Left ventricle myocardium inferior (tissue), 1 donor: ENCODE results near the gene ARSI. TPM values are rescaled to one million over a fixed set of nuclear protein-coding genes. Genes with fewer than 3 reads are reported as not detected.

Experiments used
- DNase-seq: peaks from one replicate; pipeline ENCODE4 v3.0.0-alpha.2; 2020
- H3K27ac ChIP-seq: fragments of 200-600 bp; replicated peaks from 2 replicates; pipeline ENCODE4 v1.8.0; 2021
- H3K27me3 ChIP-seq: fragments of 200-600 bp; 2 replicates; pipeline ENCODE4 v1.8.0; 2021; ENCODE audit warnings: low read depth
- H3K36me3 ChIP-seq: fragments of 200-600 bp; 2 replicates; pipeline ENCODE4 v1.8.0; 2021
- H3K4me1 ChIP-seq: fragments of 200-600 bp; 2 replicates; pipeline ENCODE4 v1.8.0; 2021
- H3K4me3 ChIP-seq: fragments of 200-600 bp; 2 replicates; pipeline ENCODE4 v1.8.0; 2021; ENCODE audit warnings: mild to moderate bottlenecking, moderate library complexity
- H3K9me3 ChIP-seq: fragments of 200-600 bp; replicated peaks from 2 replicates; pipeline ENCODE4 v1.8.0; 2021
- intact Hi-C: fragments of 100-400 bp; cut with micrococcal nuclease; formaldehyde crosslinking; loops from one replicate; pipeline ENCODE4 v1.11.0; 2022
- total RNA-seq: library from RNA; stranded (reverse); fragmentation: NEBNext Ultra II Directional; extraction: Animal tissue kit (Norgen Biotek cat#: 25700); gene quantifications from one replicate; pipeline ENCODE4 v1.2.1, GENCODE V29; 2021
- TF ChIP-seq, protein P1 (sequence below): fragments of 200-600 bp; IDR thresholded peaks from 2 replicates; pipeline ENCODE4 v1.8.0; 2021; ENCODE audit warnings: antibody characterized with exemption, mild to moderate bottlenecking, borderline replicate concordance
- donor health status: DM: no; HTN: yes; CAD: no; lungs with severe emphysema.

Gene ARSI
- total RNA-seq, 1 donor from 2014 or later, result 0.16 TPM

GRCh38 chr5:150312518-150312917 lies 9.8 kb upstream of the ARSI start:
- TF ChIP-seq, protein P1, sequence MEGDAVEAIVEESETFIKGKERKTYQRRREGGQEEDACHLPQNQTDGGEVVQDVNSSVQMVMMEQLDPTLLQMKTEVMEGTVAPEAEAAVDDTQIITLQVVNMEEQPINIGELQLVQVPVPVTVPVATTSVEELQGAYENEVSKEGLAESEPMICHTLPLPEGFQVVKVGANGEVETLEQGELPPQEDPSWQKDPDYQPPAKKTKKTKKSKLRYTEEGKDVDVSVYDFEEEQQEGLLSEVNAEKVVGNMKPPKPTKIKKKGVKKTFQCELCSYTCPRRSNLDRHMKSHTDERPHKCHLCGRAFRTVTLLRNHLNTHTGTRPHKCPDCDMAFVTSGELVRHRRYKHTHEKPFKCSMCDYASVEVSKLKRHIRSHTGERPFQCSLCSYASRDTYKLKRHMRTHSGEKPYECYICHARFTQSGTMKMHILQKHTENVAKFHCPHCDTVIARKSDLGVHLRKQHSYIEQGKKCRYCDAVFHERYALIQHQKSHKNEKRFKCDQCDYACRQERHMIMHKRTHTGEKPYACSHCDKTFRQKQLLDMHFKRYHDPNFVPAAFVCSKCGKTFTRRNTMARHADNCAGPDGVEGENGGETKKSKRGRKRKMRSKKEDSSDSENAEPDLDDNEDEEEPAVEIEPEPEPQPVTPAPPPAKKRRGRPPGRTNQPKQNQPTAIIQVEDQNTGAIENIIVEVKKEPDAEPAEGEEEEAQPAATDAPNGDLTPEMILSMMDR, result no peak
- H3K36me3 ChIP-seq, result no peaks in the 10 kb centered on the region
- DNase-seq, result no peak

GRCh38 chr5:150311015-150311692 lies 8.4 kb upstream of the ARSI start:
- no peak for DNase-seq
- intact Hi-C loops, result no loop called here

More at GRCh38 chr5:150312518-150312917, 9.8 kb upstream of the ARSI start:
- Histone ChIP-seq H3K9me3 (no peaks in the 10 kb centered on the region), H3K4me1 (no peaks in the 10 kb centered on the region), H3K4me3 (no peak overlapping the region), H3K27ac (no peak overlapping the region), H3K27me3 (no peaks in the 10 kb centered on the region)
- intact Hi-C loops, result no loop called here

DNA sequence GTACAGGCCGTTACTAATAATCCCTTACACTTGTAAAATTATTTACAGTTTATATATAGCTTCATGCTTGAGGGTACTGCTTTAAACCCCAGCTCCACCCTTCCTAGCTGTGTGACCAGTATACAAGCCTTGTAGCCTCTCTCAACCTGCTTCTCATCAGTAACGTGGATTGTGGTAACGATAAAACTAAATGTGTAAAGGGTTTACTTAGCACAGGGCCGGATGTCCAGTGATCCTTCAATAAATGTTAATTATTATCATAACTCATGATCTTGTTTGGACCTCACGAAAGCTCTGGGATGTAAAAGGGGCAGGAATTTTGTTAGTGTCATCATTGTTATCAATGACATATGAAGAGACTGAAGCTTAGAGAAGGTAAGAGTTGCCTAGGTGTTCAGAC lies 7.5 kb upstream of the ARSI start:
- no peaks in the 10 kb centered on the region for H3K36me3 ChIP-seq
- TF ChIP-seq, protein P1, result no peak
- no peak for DNase-seq
- no peaks in the 10 kb centered on the region for H3K9me3 ChIP-seq
- H3K4me3 ChIP-seq, result no peak overlapping the region
- intact Hi-C loops, result no loop called here
- no peaks in the 10 kb centered on the region for H3K4me1 ChIP-seq
- no peaks in the 10 kb centered on the region for H3K27me3 ChIP-seq
- H3K27ac ChIP-seq, result no peak overlapping the region

More at GRCh38 chr5:150311015-150311692, 8.4 kb upstream of the ARSI start:
- Histone ChIP-seq H3K9me3 (no peaks in the 10 kb centered on the region), H3K27me3 (no peaks in the 10 kb centered on the region), H3K36me3 (no peaks in the 10 kb centered on the region), H3K4me3 (no peak overlapping the region), H3K4me1 (no peaks in the 10 kb centered on the region), H3K27ac (no peak overlapping the region)
- TF ChIP-seq, protein P1, result no peak

GRCh38 chr5:150309886-150310239 lies 7.2 kb upstream of the ARSI start:
- intact Hi-C loops, result no loop called here
- peaks cover 3% of the 10 kb centered on the region for H3K27me3 ChIP-seq
- TF ChIP-seq, protein P1, result no peak
- no peak for DNase-seq
- no peak overlapping the region for H3K27ac ChIP-seq
- H3K9me3 ChIP-seq, result no peaks in the 10 kb centered on the region
- no peaks in the 10 kb centered on the region for H3K4me1 ChIP-seq
- no peak overlapping the region for H3K4me3 ChIP-seq
- H3K36me3 ChIP-seq, result no peaks in the 10 kb centered on the region

DNA sequence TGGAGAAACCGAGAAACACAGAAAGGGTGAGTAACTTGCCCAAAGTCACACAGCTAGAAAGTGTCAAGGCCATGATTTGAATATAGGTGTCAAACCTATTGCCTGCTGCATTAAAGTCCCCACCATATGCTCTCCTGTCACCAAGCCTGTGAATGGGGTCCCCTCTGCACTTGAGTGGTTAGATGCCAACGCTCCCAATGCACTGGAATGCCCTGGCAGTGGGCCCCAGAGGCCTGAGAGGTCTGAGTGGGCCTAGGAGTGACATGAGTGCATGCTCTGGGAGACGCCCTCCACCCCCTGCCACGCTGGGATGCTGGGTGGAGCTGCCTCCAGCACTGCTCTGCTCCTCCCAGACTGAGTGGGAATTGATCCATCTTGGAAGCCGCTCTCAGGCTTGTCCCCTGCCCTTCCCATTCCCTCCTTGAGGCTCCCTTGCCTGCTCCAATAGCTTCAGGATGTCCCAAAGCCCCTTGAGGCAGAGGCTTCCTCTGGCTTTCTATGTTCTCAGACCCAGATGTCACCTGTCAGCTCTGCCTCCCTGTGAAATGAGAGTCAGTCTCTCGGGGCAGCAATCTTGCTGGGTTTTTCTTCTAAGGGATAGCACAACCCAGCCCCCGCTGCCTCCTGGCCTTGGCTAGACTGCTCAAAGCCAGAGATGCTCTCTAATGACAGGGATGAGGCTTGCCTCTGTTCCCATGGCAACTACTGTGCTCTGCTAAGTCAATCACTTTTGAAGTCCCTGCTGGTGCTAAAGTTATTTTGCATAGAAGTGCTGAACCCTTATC lies 6.6 kb upstream of the ARSI start:
- Histone ChIP-seq H3K36me3 (no peaks in the 10 kb centered on the region), H3K9me3 (no peaks in the 10 kb centered on the region), H3K4me1 (peaks cover 2% of the 10 kb centered on the region), H3K27ac (no peak overlapping the region), H3K4me3 (no peak overlapping the region), H3K27me3 (peaks cover 9% of the 10 kb centered on the region)
- intact Hi-C loops, result no loop called here
- no peak for DNase-seq
- TF ChIP-seq, protein P1, result no peak
